ENCODE data around the gene TGFB1.
"Not testable (repeated sequence)": the region's sequence is repeated elsewhere in the genome, so short reads cannot be mapped to it uniquely, and the experiment has no call there.

TGFB1 gene

GRCh38 chr19:41369769-41370168 is 16.0 kb upstream of the TGFB1 start:
- no peak for DNase-seq (ENCODE audit: low spot score)

- DNase-seq (ENCODE audit: low spot score): peak; percentile 62
These were observed 14.2 kb upstream of the TGFB1 start for GRCh38 chr19:41367848-41368301.

- DNase-seq (ENCODE audit: low spot score): no peak
These were observed 12.4 kb upstream of the TGFB1 start for GRCh38 chr19:41366089-41366488.

- no peak for DNase-seq (ENCODE audit: low spot score)
These were observed 11.0 kb upstream of the TGFB1 start for GRCh38 chr19:41364524-41365391.

- peak; percentile 98 for DNase-seq (ENCODE audit: low spot score)
These were observed 10.2 kb upstream of the TGFB1 start, which contains the start of gene B9D2 for GRCh38 chr19:41363753-41364523. Gene B9D2, minus strand, starts transcription at chr19:41364149. Its CDS starts 630 bp downstream, at chr19:41363519.

- DNase-seq (ENCODE audit: low spot score): no peak
These were observed 9.6 kb upstream of the TGFB1 start for GRCh38 chr19:41363371-41363752.

GRCh38 chr19:41362143-41362847 is 8.6 kb upstream of the TGFB1 start:
- DNase-seq (ENCODE audit: low spot score): no peak

- DNase-seq (ENCODE audit: low spot score): no peak
These were observed 6.0 kb upstream of the TGFB1 start for GRCh38 chr19:41359741-41360140.

GRCh38 chr19:41357746-41358145 is 4.0 kb upstream of the TGFB1 start:
- no peak for DNase-seq (ENCODE audit: low spot score)

- DNase-seq (ENCODE audit: low spot score): no peak
These were observed 3.4 kb upstream of the TGFB1 start for GRCh38 chr19:41356984-41357739.

- DNase-seq (ENCODE audit: low spot score): no peak
These were observed 2.1 kb upstream of the TGFB1 start for GRCh38 chr19:41355802-41356201.

GRCh38 chr19:41355035-41355434 is 1.3 kb upstream of the TGFB1 start:
- DNase-seq (ENCODE audit: low spot score): no peak

GRCh38 chr19:41354343-41354953 is 726 bp upstream of the TGFB1 start:
- DNase-seq (ENCODE audit: low spot score): no peak

- peak; percentile 68 for DNase-seq (ENCODE audit: low spot score)
These were observed 885 bp downstream of the TGFB1 start for GRCh38 chr19:41352609-41353465.

- no peak for DNase-seq (ENCODE audit: low spot score)
These were observed 1.5 kb downstream of the TGFB1 start for GRCh38 chr19:41352279-41352608.

- DNase-seq (ENCODE audit: low spot score): peak; percentile 92
These were observed 2.1 kb downstream of the TGFB1 start for GRCh38 chr19:41351339-41352245.

- DNase-seq (ENCODE audit: low spot score): no peak
These were observed 2.9 kb downstream of the TGFB1 start for GRCh38 chr19:41350735-41351338.

GRCh38 chr19:41346916-41347315 is 6.8 kb downstream of the TGFB1 start:
- DNase-seq (ENCODE audit: low spot score): not testable (repeated sequence)

- DNase-seq (ENCODE audit: low spot score): no peak
These were observed 9.6 kb downstream of the TGFB1 start for GRCh38 chr19:41344162-41344561.

Measured in AG20443 (cell line).